Measurements from ENCODE around the gene CX3CR1. TPM values are rescaled to one million over a fixed set of nuclear protein-coding genes. Genes with fewer than 3 reads are reported as not detected.

The CX3CR1 gene
- total and polyA plus RNA-seq, 2 donors (not counting 1 experiment from before 2014, with no cell fraction given) = 0.16 to 0.27 TPM

GRCh38 chr3:39327053-39327745 is 47.4 kb upstream of the CX3CR1 start:
- Mint-ChIP-seq H3K27me3 (no peaks in the 10 kb centered on the region), H3K4me1 (peaks cover 5% of the 10 kb centered on the region), H3K9me3 (ENCODE audit: insufficient read depth) (no peaks in the 10 kb centered on the region), H3K4me3 (no peak overlapping the region), H3K27ac (no peak overlapping the region)
- peaks cover 0 to 4% (median 0%) of the 10 kb centered on the region in 4 experiments for H3K27me3 ChIP-seq (replicated peaks in 1 of 4; ENCODE audit: control extremely low read depth in 1 of 4, control insufficient read depth in 3 of 4, insufficient read depth in 4 of 4, low read length in 3 of 4)
- H3K27ac ChIP-seq (ENCODE audit: low read length in 2 of 2) = no peak overlapping the region
- no peaks in the 10 kb centered on the region for H3K79me2 ChIP-seq (ENCODE audit: control insufficient read depth, insufficient read depth, low read length)
- ATAC-seq (ENCODE audit: low read depth) (no peak), DNase-seq (no peak)
- H3K4me1 ChIP-seq (ENCODE audit: control insufficient read depth in 2 of 2, insufficient read depth in 2 of 2, low read length in 2 of 2) = no peaks in the 10 kb centered on the region
- ChIA-PET CTCF (no interaction called here), POLR2A (no interaction called here)
- no peak overlapping the region for H3K4me3 ChIP-seq (ENCODE audit: control extremely low read depth in 1 of 5, extremely low read depth in 1 of 5, insufficient read depth in 1 of 5, low read depth in 2 of 5, low read length in 4 of 5)
- H3K9ac ChIP-seq (ENCODE audit: low read length) = no peak overlapping the region
- TF ChIP-seq EZH2 (IDR thresholded peaks at IDR 0.05; ENCODE audit: borderline replicate concordance, insufficient read depth, low read depth, low read length, poor library complexity, severe bottlenecking) = no peak
- no peak for TF ChIP-seq CTCF (IDR thresholded peaks at IDR 0.05)
- H3K4me2 ChIP-seq (replicated peaks; ENCODE audit: low read depth, low read length, poor library complexity, severe bottlenecking) = no peak overlapping the region
- intact Hi-C loops (cut with micrococcal nuclease) = no loop called here
- H3K9me3 ChIP-seq (ENCODE audit: control extremely low read depth in 1 of 3, control insufficient read depth in 2 of 3, insufficient read depth in 1 of 3, low read length in 2 of 3) = no peaks in the 10 kb centered on the region
- H2AFZ ChIP-seq (ENCODE audit: insufficient read depth, low read depth, low read length, poor library complexity, severe bottlenecking) = no peak overlapping the region
- no peaks in the 10 kb centered on the region for H3K36me3 ChIP-seq (replicated peaks in 1 of 2; ENCODE audit: control extremely low read depth in 1 of 2, control insufficient read depth in 1 of 2, extremely low read depth in 1 of 2, insufficient read depth in 2 of 2, low read length in 1 of 2)
- no peaks in the 10 kb centered on the region for H4K20me1 ChIP-seq (ENCODE audit: control insufficient read depth, insufficient read depth, low read length, poor library complexity, severe bottlenecking)
- 97% methylated on average over 4 of the region's 4 CpGs for WGBS (ENCODE audit: insufficient coverage)

GRCh38 chr3:39325236-39325635 is 45.4 kb upstream of the CX3CR1 start:
- no peak overlapping the region for H3K27ac ChIP-seq (ENCODE audit: low read length in 2 of 2)
- CTCF ChIA-PET = no interaction called here
- WGBS (ENCODE audit: insufficient coverage) = no CpG with 5 or more reads among the region's 2 CpGs
- intact Hi-C loops (cut with micrococcal nuclease) = no loop called here
- Mint-ChIP-seq H3K27ac (no peak overlapping the region), H3K4me3 (no peak overlapping the region), H3K27me3 (peaks cover 5% of the 10 kb centered on the region), H3K4me1 (peaks cover 5% of the 10 kb centered on the region), H3K9me3 (ENCODE audit: insufficient read depth) (no peaks in the 10 kb centered on the region)
- H3K9me3 ChIP-seq (ENCODE audit: control extremely low read depth in 1 of 3, control insufficient read depth in 2 of 3, insufficient read depth in 1 of 3, low read length in 2 of 3) = no peaks in the 10 kb centered on the region
- no peaks in the 10 kb centered on the region for H3K79me2 ChIP-seq (ENCODE audit: control insufficient read depth, insufficient read depth, low read length)
- H4K20me1 ChIP-seq (ENCODE audit: control insufficient read depth, insufficient read depth, low read length, poor library complexity, severe bottlenecking) = no peaks in the 10 kb centered on the region
- H3K4me1 ChIP-seq (ENCODE audit: control insufficient read depth in 2 of 2, insufficient read depth in 2 of 2, low read length in 2 of 2) = no peaks in the 10 kb centered on the region
- no peak overlapping the region for H3K4me3 ChIP-seq (ENCODE audit: control extremely low read depth in 1 of 5, extremely low read depth in 1 of 5, insufficient read depth in 1 of 5, low read depth in 2 of 5, low read length in 4 of 5)
- H3K27me3 ChIP-seq (replicated peaks in 1 of 4; ENCODE audit: control extremely low read depth in 1 of 4, control insufficient read depth in 3 of 4, insufficient read depth in 4 of 4, low read length in 3 of 4) = peaks cover 0 to 4% (median 0%) of the 10 kb centered on the region in 4 experiments
- no peak overlapping the region for H3K9ac ChIP-seq (ENCODE audit: low read length)
- TF ChIP-seq EZH2 (IDR thresholded peaks at IDR 0.05; ENCODE audit: borderline replicate concordance, insufficient read depth, low read depth, low read length, poor library complexity, severe bottlenecking) (no peak), CTCF (IDR thresholded peaks at IDR 0.05) (no peak)
- no peak for DNase-seq
- no peak for ATAC-seq (ENCODE audit: low read depth)
- POLR2A ChIA-PET = no interaction called here
- H3K4me2 ChIP-seq (replicated peaks; ENCODE audit: low read depth, low read length, poor library complexity, severe bottlenecking) = no peak overlapping the region
- H2AFZ ChIP-seq (ENCODE audit: insufficient read depth, low read depth, low read length, poor library complexity, severe bottlenecking) = no peak overlapping the region
- no peaks in the 10 kb centered on the region for H3K36me3 ChIP-seq (replicated peaks in 1 of 2; ENCODE audit: control extremely low read depth in 1 of 2, control insufficient read depth in 1 of 2, extremely low read depth in 1 of 2, insufficient read depth in 2 of 2, low read length in 1 of 2)

Measured in B cell (primary cell).